IPS DF 19.7 (cell line): ENCODE results near the gene NFATC1.
A peak's percentile ranks its signal among the peaks of the same experiment; 100 is the strongest.

ENCODE experiments used
- DNase-seq: peaks from one replicate; pipeline ENCODE4 v3.0.0-alpha.2; 2013; ENCODE audit warnings: low read depth, low spot score

Gene NFATC1

GRCh38 chr18:79405019-79405780 is 9.5 kb downstream of the NFATC1 start:
- no peak for DNase-seq

DNA sequence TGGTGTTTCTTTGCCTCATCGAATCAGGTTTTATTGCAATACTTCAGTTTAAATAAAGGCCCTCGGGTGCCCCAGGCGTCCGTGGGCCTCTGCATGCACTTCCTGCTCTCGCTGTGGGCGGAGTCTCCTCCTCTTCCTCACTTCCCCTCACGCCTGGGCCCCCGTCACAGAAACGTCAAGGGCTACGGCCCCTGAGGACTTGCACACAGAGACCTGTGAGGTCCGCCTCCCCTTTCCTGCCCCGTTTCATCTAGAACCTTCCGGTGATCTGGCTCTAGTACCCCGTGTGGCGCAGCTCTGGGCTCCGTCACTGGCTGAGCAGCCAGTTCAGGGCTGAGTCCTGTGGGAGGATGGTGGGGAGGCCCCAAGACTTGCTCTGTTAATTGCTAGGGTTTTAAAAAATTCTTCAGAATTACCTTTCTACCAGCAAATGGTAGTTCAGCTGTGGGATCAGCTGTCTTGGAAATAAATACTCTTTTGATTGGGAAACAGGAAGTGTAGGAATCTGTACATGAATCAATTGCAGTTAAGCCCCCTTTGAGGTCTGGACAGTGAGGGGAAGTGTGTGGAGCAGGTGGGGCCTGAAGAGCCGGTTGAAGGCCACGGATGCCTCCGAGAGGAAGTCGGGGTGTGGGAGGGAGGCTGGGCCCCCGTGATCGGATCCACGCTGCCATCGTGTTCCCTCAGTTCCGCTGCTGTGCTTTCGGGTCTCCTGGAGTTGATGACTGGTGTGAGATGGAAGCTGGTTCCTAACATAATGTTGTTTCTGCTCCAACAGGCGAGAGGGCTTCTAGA is 10.2 kb downstream of the NFATC1 start:
- no peak for DNase-seq

DNA sequence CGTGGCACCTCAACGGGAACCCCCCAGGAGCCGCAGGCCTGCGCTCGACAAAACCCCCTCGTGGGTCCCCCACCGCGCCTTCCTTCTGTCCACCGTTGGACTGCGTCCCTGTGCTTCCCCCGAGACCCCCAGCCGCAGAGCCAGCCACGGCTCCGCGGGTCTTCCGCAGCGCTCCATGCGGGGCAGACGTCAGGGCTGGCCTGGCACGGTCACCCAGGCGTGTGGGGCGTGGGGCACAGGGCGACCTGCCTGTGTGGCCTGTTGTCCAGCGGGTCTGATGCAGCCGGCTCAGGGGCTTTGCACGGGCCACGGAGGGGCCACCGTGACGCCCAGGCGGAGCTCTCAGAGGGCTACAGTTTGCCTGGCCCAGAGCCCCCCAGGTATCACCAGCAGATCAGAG is 11.0 kb downstream of the NFATC1 start:
- DNase-seq = no peak

DNA sequence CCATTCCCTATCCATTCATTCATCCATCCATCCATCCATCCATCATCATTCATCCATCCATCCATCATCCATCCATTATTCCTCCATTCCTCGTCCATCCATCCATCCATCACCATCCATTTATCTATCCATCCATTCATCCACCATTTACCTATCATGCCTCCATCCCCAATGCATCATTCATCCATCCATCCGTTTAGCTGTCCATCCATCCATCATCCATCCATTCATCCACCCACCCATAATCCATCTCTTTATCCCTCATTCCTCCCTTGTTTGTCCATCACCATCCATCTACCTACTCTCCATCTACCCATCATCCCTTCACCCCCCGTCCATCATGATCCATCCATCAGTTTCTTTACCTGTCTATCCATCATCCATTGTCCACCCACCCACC is 13.6 kb downstream of the NFATC1 start:
- DNase-seq = no peak

DNA sequence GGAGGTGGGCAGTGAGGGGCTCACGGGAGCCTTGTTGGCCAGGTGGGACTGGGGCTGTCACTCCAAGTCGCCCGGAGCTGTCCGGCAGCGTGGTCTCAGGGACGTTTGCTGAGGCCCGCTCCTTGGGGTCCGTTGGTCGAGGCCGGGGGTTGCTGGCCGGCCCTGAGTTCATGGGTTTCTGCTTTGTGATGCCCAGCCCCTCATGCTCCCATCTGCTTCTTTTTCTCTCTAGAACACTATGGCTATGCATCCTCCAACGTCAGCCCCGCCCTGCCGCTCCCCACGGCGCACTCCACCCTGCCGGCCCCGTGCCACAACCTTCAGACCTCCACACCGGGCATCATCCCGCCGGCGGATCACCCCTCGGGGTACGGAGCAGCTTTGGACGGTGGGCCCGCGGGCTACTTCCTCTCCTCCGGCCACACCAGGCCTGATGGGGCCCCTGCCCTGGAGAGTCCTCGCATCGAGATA is 14.5 kb downstream of the NFATC1 start:
- DNase-seq = no peak

GRCh38 chr18:79410731-79411613 is 15.2 kb downstream of the NFATC1 start:
- no peak for DNase-seq

GRCh38 chr18:79411614-79412526 is 16.1 kb downstream of the NFATC1 start:
- no peak for DNase-seq

DNA sequence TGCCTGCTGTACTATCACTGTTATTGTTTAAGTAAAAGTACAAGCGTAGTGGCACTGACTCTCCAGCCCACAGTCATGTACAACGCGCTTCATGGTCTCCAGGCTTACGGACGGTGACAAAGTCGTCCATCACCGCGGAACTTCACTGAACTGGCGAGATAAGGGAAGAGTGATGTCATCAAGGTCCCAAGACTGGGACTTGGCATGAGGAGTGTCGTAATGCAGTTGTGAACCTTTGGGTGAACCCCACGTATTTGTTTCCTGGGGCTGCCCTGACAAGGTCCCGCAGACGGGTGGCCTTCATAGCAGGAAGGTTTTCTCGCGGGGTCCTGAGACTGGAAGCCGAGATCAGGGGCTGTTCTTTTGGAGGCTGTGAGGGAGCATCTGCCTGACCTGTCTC is 17.3 kb downstream of the NFATC1 start:
- DNase-seq = no peak

- no peak for DNase-seq
These were observed 17.7 kb downstream of the NFATC1 start for GRCh38 chr18:79413426-79413825.

DNA sequence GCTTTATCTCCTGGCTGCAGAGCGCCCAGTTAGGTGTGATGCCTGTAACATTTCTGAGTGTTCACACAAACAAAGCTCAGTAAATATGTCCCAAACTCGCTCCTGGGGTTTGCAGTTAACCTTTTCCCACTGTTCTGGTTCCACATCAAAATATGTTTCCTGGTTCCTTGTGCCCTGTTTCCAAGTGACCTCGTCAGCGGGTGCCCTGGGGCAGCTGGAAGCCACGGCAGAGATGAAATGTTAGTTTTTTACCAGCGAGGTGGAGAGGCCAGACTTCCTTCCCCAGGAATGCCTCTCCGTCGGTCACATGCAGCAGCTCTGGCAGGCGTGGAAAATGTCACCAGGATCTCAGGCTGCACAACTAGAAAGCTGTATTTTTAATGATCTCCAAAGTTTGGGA is 18.2 kb downstream of the NFATC1 start:
- no peak for DNase-seq

GRCh38 chr18:79416022-79416676 is 20.4 kb downstream of the NFATC1 start:
- no peak for DNase-seq

DNA sequence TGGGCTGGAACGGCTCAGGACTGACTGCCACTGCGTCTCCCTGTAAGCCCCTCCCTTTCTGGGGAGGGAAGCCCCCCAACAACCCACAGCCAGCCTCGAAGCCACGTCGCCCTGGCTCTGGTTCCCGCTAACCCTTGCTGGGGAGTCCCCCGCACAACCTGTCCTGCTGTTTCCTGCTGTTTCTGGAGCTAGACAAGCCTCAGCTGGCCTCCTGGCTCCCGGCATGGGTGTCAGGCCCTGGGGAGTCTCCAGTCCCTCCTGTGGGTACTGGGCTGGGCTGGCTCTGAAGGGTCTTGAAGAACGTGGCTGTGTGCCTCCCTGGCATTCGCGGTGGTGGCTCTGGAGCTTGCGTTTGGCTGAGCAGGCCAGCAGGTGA is 20.9 kb downstream of the NFATC1 start:
- no peak for DNase-seq

DNA sequence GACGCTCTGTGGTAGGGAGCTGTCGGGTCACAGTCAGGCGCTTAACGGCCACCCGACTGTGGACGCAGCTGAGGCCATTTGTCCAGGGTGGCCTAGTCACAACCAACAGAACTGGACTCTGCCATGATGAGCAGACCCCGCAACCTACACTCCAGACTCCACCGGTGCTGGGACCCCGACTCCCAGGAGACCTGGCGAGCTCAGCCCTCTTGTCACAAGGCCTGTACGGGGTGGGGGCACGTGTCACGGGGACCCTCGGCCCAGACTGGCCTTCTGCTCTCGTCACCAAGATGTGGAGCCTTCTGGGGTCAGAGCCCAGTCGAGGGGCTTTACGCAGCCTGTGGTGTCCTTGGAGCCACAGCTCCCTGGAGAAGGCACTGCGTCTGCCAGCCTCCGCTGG is 22.5 kb downstream of the NFATC1 start:
- DNase-seq = no peak

DNA sequence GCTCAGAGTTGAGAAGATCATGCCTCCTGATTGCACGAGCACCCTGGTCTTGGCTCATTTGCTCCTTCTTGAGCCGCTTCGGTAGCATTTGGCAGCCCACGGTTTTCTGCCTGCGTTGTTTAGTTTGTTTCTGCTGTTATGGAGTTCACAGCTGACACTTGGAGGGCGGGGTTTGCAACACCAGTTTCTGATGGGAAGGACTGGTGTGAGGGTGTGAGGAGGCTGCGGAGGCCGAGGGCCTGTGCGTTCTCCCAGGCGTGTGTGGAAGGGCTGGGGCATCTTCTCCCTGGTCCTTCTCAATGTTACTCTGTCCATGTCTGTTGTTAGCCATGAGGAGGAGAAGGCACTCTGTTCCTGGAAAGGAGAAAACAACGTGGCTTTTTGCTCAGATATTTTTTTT is 22.9 kb downstream of the NFATC1 start:
- no peak for DNase-seq

DNA sequence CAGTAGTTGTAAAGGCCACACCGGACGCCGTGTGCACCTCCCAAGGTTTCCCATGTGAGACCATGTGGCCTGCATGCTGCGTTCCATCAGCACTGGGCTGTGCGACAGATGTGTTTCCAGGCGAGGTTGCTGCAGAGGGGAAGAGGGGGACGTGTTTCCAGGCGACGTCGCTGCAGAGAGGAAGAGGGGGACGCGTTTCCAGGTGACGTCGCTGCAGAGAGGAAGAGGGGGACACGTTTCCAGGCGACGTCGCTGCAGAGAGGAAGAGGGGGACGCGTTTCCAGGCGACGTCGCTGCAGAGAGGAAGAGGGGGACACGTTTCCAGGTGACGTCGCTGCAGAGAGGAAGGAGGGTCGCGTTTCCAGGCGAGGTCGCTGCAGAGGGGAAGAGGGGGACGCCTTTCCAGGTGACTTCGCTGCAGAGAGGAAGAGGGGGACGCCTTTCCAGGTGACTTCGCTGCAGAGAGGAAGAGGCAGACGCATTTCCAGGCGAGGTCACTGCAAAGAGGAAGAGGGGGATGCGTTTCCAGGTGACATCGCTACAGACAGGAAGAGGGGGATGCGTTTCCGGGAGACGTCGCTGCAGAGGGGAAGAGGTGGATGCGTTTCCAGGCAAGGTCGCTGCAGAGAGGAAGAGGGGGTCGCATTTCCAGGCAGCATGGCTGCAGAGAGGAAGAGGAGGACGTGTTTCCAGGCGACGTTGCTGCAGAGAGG is 24.5 kb downstream of the NFATC1 start:
- peak; percentile 47 for DNase-seq

DNA sequence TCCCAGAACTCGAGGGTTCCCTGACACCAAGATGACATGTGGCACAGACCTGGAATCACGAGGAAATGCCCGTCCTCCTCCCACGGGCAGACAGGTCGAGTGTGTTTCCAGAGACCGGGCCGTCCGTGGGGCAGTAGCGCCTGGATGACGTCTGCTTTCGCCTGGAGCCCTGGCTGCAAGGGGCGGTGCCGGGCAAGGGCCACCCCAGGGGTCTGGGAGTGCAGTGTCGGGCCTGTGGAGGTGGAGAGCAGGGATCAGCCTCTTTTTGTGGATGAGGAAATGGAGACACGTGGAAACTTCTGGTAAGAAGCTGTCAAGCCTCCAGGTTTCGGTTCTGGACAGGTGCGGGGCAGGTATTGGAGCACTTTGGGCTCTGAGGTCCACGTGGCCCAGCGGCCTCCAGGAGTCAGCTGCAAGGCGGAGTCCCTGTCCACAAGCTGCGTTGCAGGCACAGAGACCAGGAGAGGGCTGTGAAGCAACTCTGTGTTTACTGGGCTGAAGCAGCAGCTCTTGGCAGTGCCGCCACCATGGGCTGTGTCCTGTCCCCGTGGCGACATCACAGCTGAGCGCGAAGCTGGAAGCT is 25.6 kb downstream of the NFATC1 start:
- DNase-seq = no peak

GRCh38 chr18:79422022-79422782 is 26.5 kb downstream of the NFATC1 start:
- DNase-seq = no peak

GRCh38 chr18:79422783-79423165 is 27.0 kb downstream of the NFATC1 start:
- no peak for DNase-seq
